Epithelial cell of esophagus (primary cell): ENCODE measurements around the gene AAGAB.

ENCODE experiments used
- DNase-seq: peaks from one replicate; pipeline ENCODE4 v3.0.0; 2010; ENCODE audit warnings: low read depth
- H3K4me3 ChIP-seq: 2 replicates; pipeline ENCODE4 v1.5.1; 2011; ENCODE audit warnings: mild to moderate bottlenecking, low read length, control low read depth
- TF ChIP-seq, protein P1 (sequence below): IDR thresholded peaks from 2 replicates; pipeline ENCODE4 v1.5.1; 2011; ENCODE audit warnings: low read depth, mild to moderate bottlenecking, low read length, control low read depth, inconsistent platforms; ENCODE audit not compliant: insufficient read depth; ENCODE audit errors: missing control alignments

AAGAB gene

DNA sequence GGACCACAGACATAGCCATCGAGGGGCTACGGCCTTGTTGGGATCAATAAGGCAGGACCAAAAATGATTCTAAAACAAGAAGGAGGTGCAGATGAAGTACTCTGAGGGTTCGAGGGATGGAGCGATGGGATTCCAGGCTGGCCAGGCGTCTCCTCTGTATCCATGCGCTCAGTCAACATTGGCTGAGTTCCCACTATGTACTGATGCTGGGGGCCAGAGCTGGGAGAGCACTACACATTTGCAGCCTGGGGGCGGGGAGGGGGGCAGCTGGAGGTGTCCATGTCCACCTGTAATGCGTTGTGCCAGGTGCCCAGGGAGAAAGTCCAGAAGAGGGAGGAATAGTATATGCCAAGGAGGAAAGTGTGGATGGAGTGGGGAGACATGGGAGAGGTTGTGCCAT, 81.5 kb downstream of the AAGAB start:
- no peak overlapping the region for H3K4me3 ChIP-seq
- TF ChIP-seq, protein P1, sequence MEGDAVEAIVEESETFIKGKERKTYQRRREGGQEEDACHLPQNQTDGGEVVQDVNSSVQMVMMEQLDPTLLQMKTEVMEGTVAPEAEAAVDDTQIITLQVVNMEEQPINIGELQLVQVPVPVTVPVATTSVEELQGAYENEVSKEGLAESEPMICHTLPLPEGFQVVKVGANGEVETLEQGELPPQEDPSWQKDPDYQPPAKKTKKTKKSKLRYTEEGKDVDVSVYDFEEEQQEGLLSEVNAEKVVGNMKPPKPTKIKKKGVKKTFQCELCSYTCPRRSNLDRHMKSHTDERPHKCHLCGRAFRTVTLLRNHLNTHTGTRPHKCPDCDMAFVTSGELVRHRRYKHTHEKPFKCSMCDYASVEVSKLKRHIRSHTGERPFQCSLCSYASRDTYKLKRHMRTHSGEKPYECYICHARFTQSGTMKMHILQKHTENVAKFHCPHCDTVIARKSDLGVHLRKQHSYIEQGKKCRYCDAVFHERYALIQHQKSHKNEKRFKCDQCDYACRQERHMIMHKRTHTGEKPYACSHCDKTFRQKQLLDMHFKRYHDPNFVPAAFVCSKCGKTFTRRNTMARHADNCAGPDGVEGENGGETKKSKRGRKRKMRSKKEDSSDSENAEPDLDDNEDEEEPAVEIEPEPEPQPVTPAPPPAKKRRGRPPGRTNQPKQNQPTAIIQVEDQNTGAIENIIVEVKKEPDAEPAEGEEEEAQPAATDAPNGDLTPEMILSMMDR = no peak
- DNase-seq = no peak

DNA sequence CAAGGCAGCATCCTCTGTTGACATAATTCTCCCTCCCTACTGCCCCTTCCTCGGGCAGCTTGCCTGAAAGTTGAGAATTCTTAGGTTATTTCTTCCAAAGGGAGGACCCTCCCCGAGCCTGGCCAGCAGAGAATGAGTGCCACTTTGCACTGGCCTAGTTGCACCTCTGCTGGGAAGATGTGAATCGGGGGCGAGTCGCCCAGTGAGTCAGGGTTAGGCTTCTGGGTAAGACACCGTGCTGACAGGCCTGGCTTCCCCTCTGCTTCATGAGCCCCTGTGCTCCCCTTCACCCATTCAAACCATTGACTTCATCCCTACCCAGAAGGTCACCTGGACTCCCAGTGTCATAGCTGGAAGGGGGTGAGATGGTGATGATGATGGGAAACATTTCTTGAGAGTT, 82.3 kb downstream of the AAGAB start:
- no peak overlapping the region for H3K4me3 ChIP-seq
- TF ChIP-seq, protein P1 = no peak
- DNase-seq = no peak

DNA sequence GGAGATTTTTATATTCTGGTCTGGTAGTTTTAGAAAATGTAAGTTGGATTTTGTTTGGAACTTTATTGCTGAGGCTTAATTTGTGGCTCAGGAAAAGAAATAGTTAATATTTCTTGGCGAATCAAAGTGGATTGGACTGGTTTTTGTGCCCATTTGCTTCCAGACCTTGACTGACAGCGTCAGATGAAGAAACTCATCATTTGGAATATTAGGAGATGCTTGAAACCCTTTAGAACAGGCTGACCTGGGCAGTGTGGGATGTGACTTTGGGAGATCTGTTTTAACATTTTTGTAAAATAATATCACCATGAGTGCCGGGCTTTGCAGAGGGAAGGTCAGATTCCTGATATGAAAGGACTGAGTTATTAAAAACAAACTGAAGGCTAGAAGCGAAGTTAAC, 83.0 kb downstream of the AAGAB start:
- H3K4me3 ChIP-seq = no peak overlapping the region
- TF ChIP-seq, protein P1 = no peak
- DNase-seq = no peak

DNA sequence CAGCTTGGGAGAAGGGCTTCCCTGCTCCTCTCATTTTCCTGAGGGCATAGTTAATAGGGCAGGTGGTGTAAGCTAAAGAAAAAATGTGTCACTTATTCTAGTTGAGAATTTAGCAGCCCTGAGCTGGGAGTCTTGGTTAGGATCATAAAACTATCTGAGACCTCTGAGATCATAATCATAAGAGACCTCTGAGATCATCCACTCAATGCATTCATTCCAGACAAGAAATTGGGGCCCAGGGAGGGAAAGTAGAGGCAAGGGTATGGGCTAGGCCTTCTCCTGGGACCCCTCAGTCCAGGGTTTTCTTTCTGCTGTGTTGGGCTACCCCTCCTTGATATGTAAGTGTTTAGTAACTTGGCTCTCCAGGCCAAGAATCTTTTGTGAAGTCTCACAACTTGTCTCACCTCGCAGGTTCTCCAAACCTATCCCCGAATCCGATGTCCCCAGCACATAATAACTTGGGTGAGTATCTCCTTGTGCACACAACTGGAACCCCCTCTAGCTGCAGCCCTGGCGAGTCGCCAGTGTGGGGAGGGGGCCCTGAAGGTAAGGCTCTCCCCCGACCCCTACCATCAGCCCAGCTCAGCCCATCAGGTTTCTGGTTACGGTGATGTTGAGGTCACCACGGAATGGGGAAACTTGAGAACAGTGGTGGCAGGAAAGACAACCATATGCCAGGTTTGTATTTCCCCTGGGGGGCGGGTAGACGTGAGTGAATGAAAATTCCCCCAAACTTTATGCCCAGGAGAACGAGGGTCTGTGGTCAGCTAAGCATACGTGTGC, 84.1 kb downstream of the AAGAB start:
- no peak for DNase-seq
- TF ChIP-seq, protein P1 = no peak
- H3K4me3 ChIP-seq = no peak overlapping the region

DNA sequence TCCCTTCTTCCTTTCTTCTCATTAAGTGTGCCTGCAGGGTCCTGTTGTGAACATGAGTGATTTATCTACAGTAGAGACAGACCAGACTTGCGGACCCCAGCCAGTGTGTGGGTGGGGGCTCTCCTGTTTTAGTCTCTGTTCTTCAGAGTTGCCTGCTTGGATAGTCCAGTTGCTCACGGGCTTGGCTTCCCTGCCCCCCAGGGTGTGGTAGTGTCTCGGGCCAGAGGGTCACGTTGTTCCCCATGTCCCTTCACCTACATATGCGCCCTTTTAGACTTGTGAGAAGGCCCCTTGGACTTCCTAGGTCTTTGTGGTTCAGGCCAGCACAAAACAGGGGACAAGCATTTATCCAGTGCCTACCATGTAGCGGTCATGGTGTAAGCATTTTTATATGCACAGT, 85.8 kb downstream of the AAGAB start:
- DNase-seq = no peak
- no peak overlapping the region for H3K4me3 ChIP-seq
- TF ChIP-seq, protein P1 = no peak

DNA sequence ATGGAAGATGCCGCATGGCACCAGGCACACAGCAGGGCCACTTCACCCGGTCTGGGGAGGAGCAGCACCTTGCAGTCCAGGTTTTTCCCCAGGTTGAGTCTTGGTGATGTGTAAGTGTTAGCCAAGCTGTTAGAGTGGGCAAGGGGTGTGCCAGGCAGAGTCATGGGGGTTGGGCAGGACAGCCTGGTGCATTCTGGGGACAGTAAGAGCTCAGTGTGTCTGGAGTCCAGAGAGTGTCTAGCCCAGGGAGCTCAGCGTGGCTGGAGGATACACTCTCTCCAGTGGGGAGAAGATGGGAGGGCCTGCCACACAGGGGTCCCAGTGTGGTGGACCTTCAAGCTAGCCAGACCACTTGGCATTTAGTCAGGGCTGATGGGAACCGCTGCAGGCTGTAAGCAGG, 87.4 kb downstream of the AAGAB start:
- peak overlapping the region; percentile 25 for H3K4me3 ChIP-seq
- TF ChIP-seq, protein P1 = no peak
- no peak for DNase-seq
